ENCODE measurements around the gene MOB4. TPM values are rescaled to one million over a fixed set of nuclear protein-coding genes. Genes with fewer than 3 reads are reported as not detected.
"Not testable (repeated sequence)": the region's sequence is repeated elsewhere in the genome, so short reads cannot be mapped to it uniquely, and the experiment has no call there.

MOB4 gene
- polyA plus RNA-seq, 1 experiment = 58.9 TPM

GRCh38 chr2:197538412-197538811 lies 22.5 kb downstream of the MOB4 start:
- no peak overlapping the region for H3K4me3 ChIP-seq (ENCODE audit: low read depth, low read length)
- POLR2A ChIA-PET = no interaction called here
- H3K27me3 ChIP-seq (ENCODE audit: control insufficient read depth, insufficient read depth, low read length) = no peaks in the 10 kb centered on the region
- no peak for TF ChIP-seq CTCF (IDR thresholded peaks at IDR 0.05; ENCODE audit: low read depth, low read length)
- H3K27ac ChIP-seq (ENCODE audit: low read depth, low read length) = no peak overlapping the region
- CTCF ChIA-PET = interaction anchor here (0.7 kb wide), 1 partner anchor 15 kb away, joined by 4 read pairs; no protein-coding TSS in a partner anchor
- no peak for DNase-seq (ENCODE audit: low read depth, low spot score)
- H3K9me3 ChIP-seq (ENCODE audit: control insufficient read depth, insufficient read depth, low read length) = no peaks in the 10 kb centered on the region

- no peak for TF ChIP-seq CTCF (IDR thresholded peaks at IDR 0.05; ENCODE audit: low read depth, low read length)
- H3K4me3 ChIP-seq (ENCODE audit: low read depth, low read length) = no peak overlapping the region
- no peaks in the 10 kb centered on the region for H3K9me3 ChIP-seq (ENCODE audit: control insufficient read depth, insufficient read depth, low read length)
- CTCF ChIA-PET = interaction anchor here (0.5 to 0.7 kb wide), 2 partner anchors 56 to 297 kb away, joined by 3 to 4 read pairs; no protein-coding TSS in a partner anchor
- POLR2A ChIA-PET = no interaction called here
- no peaks in the 10 kb centered on the region for H3K27me3 ChIP-seq (ENCODE audit: control insufficient read depth, insufficient read depth, low read length)
- no peak for DNase-seq (ENCODE audit: low read depth, low spot score)
- H3K27ac ChIP-seq (ENCODE audit: low read depth, low read length) = no peak overlapping the region
Observed at GRCh38 chr2:197539734-197540133, 23.9 kb downstream of the MOB4 start.

GRCh38 chr2:197543206-197543605 lies 27.3 kb downstream of the MOB4 start:
- TF ChIP-seq CTCF (IDR thresholded peaks at IDR 0.05; ENCODE audit: low read depth, low read length) = no peak
- no peak for DNase-seq (ENCODE audit: low read depth, low spot score)
- ChIA-PET CTCF (no interaction called here), POLR2A (no interaction called here)
- Histone ChIP-seq H3K4me3 (ENCODE audit: low read depth, low read length) (no peak overlapping the region), H3K9me3 (ENCODE audit: control insufficient read depth, insufficient read depth, low read length) (no peaks in the 10 kb centered on the region), H3K27me3 (ENCODE audit: control insufficient read depth, insufficient read depth, low read length) (no peaks in the 10 kb centered on the region), H3K27ac (ENCODE audit: low read depth, low read length) (no peak overlapping the region)

- CTCF ChIA-PET = no interaction called here
- Histone ChIP-seq H3K27ac (ENCODE audit: low read depth, low read length) (no peak overlapping the region), H3K4me3 (ENCODE audit: low read depth, low read length) (no peak overlapping the region), H3K9me3 (ENCODE audit: control insufficient read depth, insufficient read depth, low read length) (no peaks in the 10 kb centered on the region), H3K27me3 (ENCODE audit: control insufficient read depth, insufficient read depth, low read length) (no peaks in the 10 kb centered on the region)
- no peak for TF ChIP-seq CTCF (IDR thresholded peaks at IDR 0.05; ENCODE audit: low read depth, low read length)
- no peak for DNase-seq (ENCODE audit: low read depth, low spot score)
- POLR2A ChIA-PET = no interaction called here
Observed at GRCh38 chr2:197547163-197547900, 31.5 kb downstream of the MOB4 start.

DNA sequence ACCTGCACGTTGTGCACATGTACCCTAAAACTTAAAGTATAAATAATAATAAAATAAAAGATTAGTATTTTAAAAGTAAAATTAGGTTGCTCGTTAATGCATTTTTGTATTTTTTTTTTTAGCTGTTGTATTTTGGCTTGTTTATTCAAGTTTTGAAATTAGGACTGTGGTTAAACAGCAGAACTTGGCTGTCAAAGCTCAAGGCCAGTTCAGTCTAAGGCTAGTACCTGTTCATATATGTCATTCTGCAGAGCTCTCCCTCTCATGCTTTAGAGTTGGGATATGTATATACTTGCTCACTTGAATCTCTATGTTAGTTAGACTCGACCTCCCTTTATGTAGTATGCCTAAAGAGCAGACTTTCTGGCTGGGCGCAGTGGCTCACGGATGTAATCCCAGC lies 32.7 kb downstream of the MOB4 start:
- TF ChIP-seq CTCF (IDR thresholded peaks at IDR 0.05; ENCODE audit: low read depth, low read length) = no peak
- DNase-seq (ENCODE audit: low read depth, low spot score) = no peak
- no peak overlapping the region for H3K4me3 ChIP-seq (ENCODE audit: low read depth, low read length)
- H3K9me3 ChIP-seq (ENCODE audit: control insufficient read depth, insufficient read depth, low read length) = no peaks in the 10 kb centered on the region
- POLR2A ChIA-PET = no interaction called here
- H3K27ac ChIP-seq (ENCODE audit: low read depth, low read length) = no peak overlapping the region
- CTCF ChIA-PET = no interaction called here
- H3K27me3 ChIP-seq (ENCODE audit: control insufficient read depth, insufficient read depth, low read length) = no peaks in the 10 kb centered on the region

- H3K9me3 ChIP-seq (ENCODE audit: control insufficient read depth, insufficient read depth, low read length); H3K4me3 ChIP-seq (ENCODE audit: low read depth, low read length); H3K27ac ChIP-seq (ENCODE audit: low read depth, low read length); H3K27me3 ChIP-seq (ENCODE audit: control insufficient read depth, insufficient read depth, low read length); POLR2A ChIA-PET; DNase-seq (ENCODE audit: low read depth, low spot score): not testable (repeated sequence)
- CTCF ChIA-PET = interaction anchor here (0.7 kb wide), 1 partner anchor 251 kb away, joined by 3 read pairs; no protein-coding TSS in a partner anchor
Observed at GRCh38 chr2:197551260-197551659, 35.4 kb downstream of the MOB4 start.

All from AG04450 (cell line).